ENCODE results near the gene CCNK. TPM values are rescaled to one million over a fixed set of nuclear protein-coding genes. Genes with fewer than 3 reads are reported as not detected.

The CCNK gene
- total RNA-seq, 2 donors from 2014 or later, result 65.8 to 67.7 TPM

GRCh38 chr14:99437706-99438105 is 43.5 kb upstream of the CCNK start:
- no peaks in the 10 kb centered on the region for H3K27me3 ChIP-seq
- H3K36me3 ChIP-seq, result no peaks in the 10 kb centered on the region
- H3K9me3 ChIP-seq, result no peaks in the 10 kb centered on the region
- H3K4me1 ChIP-seq, result no peaks in the 10 kb centered on the region
- H3K4me3 ChIP-seq, result no peak overlapping the region
- H3K27ac ChIP-seq, result no peak overlapping the region
- H3K9ac ChIP-seq (ENCODE audit: low read depth in 2 of 2, low read length in 2 of 2), result no peak overlapping the region
- DNase-seq, result no peak
- intact Hi-C loops (cut with DNase I), result no loop called here
- no peak for TF ChIP-seq CTCF (IDR thresholded peaks at IDR 0.05)

- no peak overlapping the region for H3K27ac ChIP-seq
- H3K9ac ChIP-seq (ENCODE audit: low read depth in 2 of 2, low read length in 2 of 2), result no peak overlapping the region
- no peaks in the 10 kb centered on the region for H3K27me3 ChIP-seq
- no peak overlapping the region for H3K4me3 ChIP-seq
- no peaks in the 10 kb centered on the region for H3K36me3 ChIP-seq
- H3K9me3 ChIP-seq, result no peaks in the 10 kb centered on the region
- H3K4me1 ChIP-seq, result no peaks in the 10 kb centered on the region
- intact Hi-C loops (cut with DNase I), result no loop called here
- DNase-seq, result no peak
- no peak for TF ChIP-seq CTCF (IDR thresholded peaks at IDR 0.05)
Observed at GRCh38 chr14:99440278-99440677, 40.9 kb upstream of the CCNK start.

DNA sequence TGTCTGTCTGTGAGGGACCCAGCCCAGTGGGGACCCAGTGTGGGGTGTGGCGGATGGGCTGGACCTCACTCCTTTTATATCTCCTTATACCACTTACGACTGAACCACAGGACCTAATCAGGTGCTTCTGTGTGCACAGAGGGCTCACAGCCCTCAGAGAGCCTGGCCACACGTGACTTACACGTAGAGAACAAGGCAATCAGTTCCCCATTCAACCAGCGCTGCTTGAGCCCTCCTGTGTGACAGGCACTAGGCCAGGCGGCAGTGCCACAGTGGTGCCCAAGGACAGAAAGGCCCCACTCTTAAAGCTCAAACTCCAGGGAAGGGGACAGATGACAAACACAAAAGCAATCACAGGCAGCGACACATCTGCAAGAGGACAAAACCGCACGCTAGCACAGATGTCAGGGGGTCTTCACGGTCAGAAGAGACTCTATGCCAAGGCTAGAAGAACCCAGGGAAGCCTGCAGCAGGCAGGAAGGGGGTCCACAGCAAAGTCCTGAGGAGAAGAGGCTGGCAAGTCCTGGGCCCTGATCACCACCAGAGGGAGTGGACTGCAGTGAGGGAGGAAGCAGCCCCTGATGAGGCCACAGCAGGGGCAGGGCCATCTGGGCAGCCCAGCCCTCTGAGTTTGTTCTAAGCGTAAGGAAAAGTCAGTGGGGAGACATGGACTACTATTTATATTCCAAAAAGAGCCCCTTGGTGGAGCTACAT is 39.9 kb upstream of the CCNK start:
- intact Hi-C loops (cut with DNase I), result no loop called here
- Histone ChIP-seq H3K36me3 (no peaks in the 10 kb centered on the region), H3K27ac (no peak overlapping the region), H3K9ac (ENCODE audit: low read depth in 2 of 2, low read length in 2 of 2) (no peak overlapping the region), H3K27me3 (no peaks in the 10 kb centered on the region), H3K4me1 (no peaks in the 10 kb centered on the region), H3K4me3 (no peak overlapping the region), H3K9me3 (no peaks in the 10 kb centered on the region)
- TF ChIP-seq CTCF (IDR thresholded peaks at IDR 0.05), result no peak
- no peak for DNase-seq

DNA sequence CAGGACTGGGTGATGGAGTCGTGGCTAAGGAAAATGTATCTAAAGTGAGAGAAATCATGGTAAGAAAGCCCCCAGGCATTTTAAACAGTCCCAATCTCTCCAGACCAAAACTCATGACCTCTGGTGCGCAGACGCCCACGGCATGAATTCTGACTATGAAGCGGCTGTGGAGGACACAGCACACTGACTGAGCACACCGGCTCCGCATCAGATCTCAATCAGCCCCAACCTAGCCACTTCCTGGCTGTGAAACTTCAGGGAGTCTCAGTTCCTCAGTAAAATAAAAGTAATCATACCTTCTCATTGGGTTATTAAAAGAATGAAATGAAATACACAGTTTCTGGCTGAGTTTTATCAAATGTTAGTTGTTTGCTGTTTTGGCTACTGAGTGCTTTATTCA is 39.3 kb upstream of the CCNK start:
- no peak for TF ChIP-seq CTCF (IDR thresholded peaks at IDR 0.05)
- intact Hi-C loops (cut with DNase I), result no loop called here
- no peak for DNase-seq

GRCh38 chr14:99445931-99446330 is 35.3 kb upstream of the CCNK start:
- H3K9ac ChIP-seq (ENCODE audit: low read depth in 2 of 2, low read length in 2 of 2), result no peak overlapping the region
- H3K9me3 ChIP-seq, result no peaks in the 10 kb centered on the region
- no peak for TF ChIP-seq CTCF (IDR thresholded peaks at IDR 0.05)
- no peak for DNase-seq
- H3K4me3 ChIP-seq, result no peak overlapping the region
- intact Hi-C loops (cut with DNase I), result no loop called here
- H3K27me3 ChIP-seq, result no peaks in the 10 kb centered on the region
- no peaks in the 10 kb centered on the region for H3K36me3 ChIP-seq
- H3K4me1 ChIP-seq, result peaks cover 5% of the 10 kb centered on the region
- H3K27ac ChIP-seq, result no peak overlapping the region

More for the DNA sequence above, 39.3 kb upstream of the CCNK start:
- H3K4me3 ChIP-seq, result no peak overlapping the region
- H3K9ac ChIP-seq (ENCODE audit: low read depth in 2 of 2, low read length in 2 of 2), result no peak overlapping the region
- no peaks in the 10 kb centered on the region for H3K36me3 ChIP-seq
- H3K27ac ChIP-seq, result no peak overlapping the region
- H3K4me1 ChIP-seq, result no peaks in the 10 kb centered on the region
- H3K9me3 ChIP-seq, result no peaks in the 10 kb centered on the region
- H3K27me3 ChIP-seq, result no peaks in the 10 kb centered on the region
